Liver (tissue), 3 donors: ENCODE data around the gene MAGOHB.

ENCODE experiments used
- EGR1 ChIP-seq, 2 donors: IDR thresholded peaks; 2 replicates each; pipeline ENCODE4 v1.6.1; 2016 to 2018; ENCODE audit warnings: antibody characterized with exemption in 2 of 2, low read depth in 2 of 2
- MAX ChIP-seq: IDR thresholded peaks from 2 replicates; pipeline ENCODE4 v1.6.1; 2016; ENCODE audit warnings: antibody characterized with exemption
- RAD21 ChIP-seq, 2 donors: IDR thresholded peaks; 2 replicates each; pipeline ENCODE4 v1.6.1; 2016; ENCODE audit warnings: antibody characterized with exemption in 2 of 2, mild to moderate bottlenecking in 2 of 2
- TF ChIP-seq, protein P1 (sequence below): fragments of 150-350 bp; IDR thresholded peaks from 2 replicates; pipeline ENCODE4 v1.5.1; 2017; ENCODE audit warnings: improper control_type of control experiment, low read depth, low read length; ENCODE audit not compliant: missing input control
- TF ChIP-seq, protein P2 (sequence below): IDR thresholded peaks from 2 replicates; pipeline ENCODE4 v1.6.1; 2016; ENCODE audit warnings: antibody characterized with exemption, mild to moderate bottlenecking
- donor health status: healthy.
- donor health status: healthy.

DNA sequence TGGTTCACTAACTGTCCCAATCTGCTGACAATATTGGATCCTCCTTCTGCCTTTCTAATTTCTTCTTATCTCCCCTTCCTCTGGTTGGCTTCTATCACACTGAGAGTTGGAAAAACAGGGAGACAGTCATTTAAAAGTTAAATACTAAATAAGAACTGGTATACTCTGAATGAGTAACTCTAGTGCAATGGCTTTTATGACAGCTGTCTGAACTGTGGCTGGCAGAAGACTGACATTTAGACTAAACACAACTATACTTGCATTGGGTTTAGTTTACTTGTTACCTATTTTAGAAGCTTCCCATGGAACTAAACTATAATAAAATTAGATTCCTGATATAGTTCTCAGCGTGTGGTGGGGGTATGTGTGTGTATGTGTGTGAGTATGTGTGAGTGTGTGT is 7.9 kb upstream of the MAGOHB start:
- TF ChIP-seq MAX (no peak), EGR1 (IDR thresholded peaks at IDR 0.05; ENCODE audit: low read depth in 2 of 2) (no peak), RAD21 (IDR thresholded peaks at IDR 0.05) (no peak)
- TF ChIP-seq, protein P1, sequence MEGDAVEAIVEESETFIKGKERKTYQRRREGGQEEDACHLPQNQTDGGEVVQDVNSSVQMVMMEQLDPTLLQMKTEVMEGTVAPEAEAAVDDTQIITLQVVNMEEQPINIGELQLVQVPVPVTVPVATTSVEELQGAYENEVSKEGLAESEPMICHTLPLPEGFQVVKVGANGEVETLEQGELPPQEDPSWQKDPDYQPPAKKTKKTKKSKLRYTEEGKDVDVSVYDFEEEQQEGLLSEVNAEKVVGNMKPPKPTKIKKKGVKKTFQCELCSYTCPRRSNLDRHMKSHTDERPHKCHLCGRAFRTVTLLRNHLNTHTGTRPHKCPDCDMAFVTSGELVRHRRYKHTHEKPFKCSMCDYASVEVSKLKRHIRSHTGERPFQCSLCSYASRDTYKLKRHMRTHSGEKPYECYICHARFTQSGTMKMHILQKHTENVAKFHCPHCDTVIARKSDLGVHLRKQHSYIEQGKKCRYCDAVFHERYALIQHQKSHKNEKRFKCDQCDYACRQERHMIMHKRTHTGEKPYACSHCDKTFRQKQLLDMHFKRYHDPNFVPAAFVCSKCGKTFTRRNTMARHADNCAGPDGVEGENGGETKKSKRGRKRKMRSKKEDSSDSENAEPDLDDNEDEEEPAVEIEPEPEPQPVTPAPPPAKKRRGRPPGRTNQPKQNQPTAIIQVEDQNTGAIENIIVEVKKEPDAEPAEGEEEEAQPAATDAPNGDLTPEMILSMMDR, result no peak
- TF ChIP-seq, protein P2, sequence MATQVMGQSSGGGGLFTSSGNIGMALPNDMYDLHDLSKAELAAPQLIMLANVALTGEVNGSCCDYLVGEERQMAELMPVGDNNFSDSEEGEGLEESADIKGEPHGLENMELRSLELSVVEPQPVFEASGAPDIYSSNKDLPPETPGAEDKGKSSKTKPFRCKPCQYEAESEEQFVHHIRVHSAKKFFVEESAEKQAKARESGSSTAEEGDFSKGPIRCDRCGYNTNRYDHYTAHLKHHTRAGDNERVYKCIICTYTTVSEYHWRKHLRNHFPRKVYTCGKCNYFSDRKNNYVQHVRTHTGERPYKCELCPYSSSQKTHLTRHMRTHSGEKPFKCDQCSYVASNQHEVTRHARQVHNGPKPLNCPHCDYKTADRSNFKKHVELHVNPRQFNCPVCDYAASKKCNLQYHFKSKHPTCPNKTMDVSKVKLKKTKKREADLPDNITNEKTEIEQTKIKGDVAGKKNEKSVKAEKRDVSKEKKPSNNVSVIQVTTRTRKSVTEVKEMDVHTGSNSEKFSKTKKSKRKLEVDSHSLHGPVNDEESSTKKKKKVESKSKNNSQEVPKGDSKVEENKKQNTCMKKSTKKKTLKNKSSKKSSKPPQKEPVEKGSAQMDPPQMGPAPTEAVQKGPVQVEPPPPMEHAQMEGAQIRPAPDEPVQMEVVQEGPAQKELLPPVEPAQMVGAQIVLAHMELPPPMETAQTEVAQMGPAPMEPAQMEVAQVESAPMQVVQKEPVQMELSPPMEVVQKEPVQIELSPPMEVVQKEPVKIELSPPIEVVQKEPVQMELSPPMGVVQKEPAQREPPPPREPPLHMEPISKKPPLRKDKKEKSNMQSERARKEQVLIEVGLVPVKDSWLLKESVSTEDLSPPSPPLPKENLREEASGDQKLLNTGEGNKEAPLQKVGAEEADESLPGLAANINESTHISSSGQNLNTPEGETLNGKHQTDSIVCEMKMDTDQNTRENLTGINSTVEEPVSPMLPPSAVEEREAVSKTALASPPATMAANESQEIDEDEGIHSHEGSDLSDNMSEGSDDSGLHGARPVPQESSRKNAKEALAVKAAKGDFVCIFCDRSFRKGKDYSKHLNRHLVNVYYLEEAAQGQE, result no peak
